H1 (cell line): ENCODE measurements around the gene PAX7. TPM values are rescaled to one million over a fixed set of nuclear protein-coding genes. Genes with fewer than 3 reads are reported as not detected.

Experiments used
- CTCF ChIA-PET: fragments of 300-600 bp; sonication (Branson Sonifier 250); formaldehyde crosslinking; loops from one replicate; lab custom pipeline; 2021; ENCODE audit not compliant: partially characterized antibody; lab: Charles Lee
- POLR2A ChIA-PET: fragments of 300-600 bp; sonication (Branson Sonifier 250); formaldehyde crosslinking; loops from one replicate; lab custom pipeline; 2021; ENCODE audit warnings: inconsistent platforms; ENCODE audit not compliant: partially characterized antibody; lab: Charles Lee
- DNase-seq, 2 experiments: peaks; one replicate each; pipeline versions ENCODE4 v3.0.0 to v3.0.0-alpha.2; 2010 to 2022; ENCODE audit warnings: low spot score in 2 of 2, low read depth in 1 of 2, mixed read lengths in 1 of 2
- FAIRE-seq: peaks from 2 replicates; lab custom pipeline; 2011; peaks lifted over from hg19 to GRCh38; lab: Jason Lieb, UNC
- H2AFZ ChIP-seq: 2 replicates; pipeline ENCODE4 v1.8.1; 2012; ENCODE audit warnings: low read length, inconsistent platforms
- H2AK5ac ChIP-seq: 2 replicates; pipeline ENCODE4 v1.6.1; 2013; ENCODE audit warnings: low read depth, low read length
- H2BK120ac ChIP-seq: replicated peaks from 2 replicates; pipeline ENCODE3; 2013; ENCODE audit warnings: low read depth, low read length, inconsistent platforms
- H2BK12ac ChIP-seq: 2 replicates; pipeline ENCODE4 v1.6.1; 2013; ENCODE audit warnings: low read depth, low read length
- H2BK15ac ChIP-seq: 2 replicates; pipeline ENCODE4 v1.6.1; 2013; ENCODE audit warnings: low read length
- H2BK20ac ChIP-seq: 2 replicates; pipeline ENCODE4 v1.6.1; 2013; ENCODE audit warnings: low read length
- H2BK5ac ChIP-seq: 2 replicates; pipeline ENCODE4 v1.6.1; 2013; ENCODE audit warnings: low read depth, low read length
- H3K14ac ChIP-seq: 2 replicates; pipeline ENCODE4 v1.6.1; 2013; ENCODE audit warnings: inconsistent platforms; ENCODE audit not compliant: insufficient read length
- H3K18ac ChIP-seq: 2 replicates; pipeline ENCODE4 v1.6.1; 2013; ENCODE audit warnings: low read length; ENCODE audit errors: extremely low read depth
- H3K23ac ChIP-seq: 2 replicates; pipeline ENCODE4 v1.6.1; 2013; ENCODE audit warnings: inconsistent platforms; ENCODE audit not compliant: insufficient read length
- H3K23me2 ChIP-seq: 2 replicates; pipeline ENCODE4 v1.6.1; 2013; ENCODE audit warnings: low read depth, low read length
- H3K27ac ChIP-seq: 2 replicates; pipeline ENCODE4 v1.6.1; 2011; ENCODE audit warnings: low read depth, low read length, inconsistent platforms
- H3K27me3 ChIP-seq, 4 experiments: replicated peaks in 1 of 4; 1 replicate in 1 of 4; 2 replicates in 3 of 4; pipeline versions ENCODE4 v1.6.1 to v1.8.1; 2011 to 2013; ENCODE audit warnings: low read length in 3 of 4, mild to moderate bottlenecking in 3 of 4, inconsistent platforms in 2 of 4, mixed read lengths in 2 of 4, moderate library complexity in 1 of 4; ENCODE audit not compliant: control insufficient read depth in 3 of 4, insufficient read depth in 3 of 4; ENCODE audit errors: extremely low read depth in 1 of 4
- H3K36me3 ChIP-seq, 4 experiments: 2 replicates each; pipeline versions ENCODE4 v1.6.1 to v1.8.1; 2011 to 2013; ENCODE audit warnings: mild to moderate bottlenecking in 4 of 4, low read length in 3 of 4, moderate library complexity in 2 of 4, control low read depth in 1 of 4, inconsistent platforms in 1 of 4; ENCODE audit not compliant: insufficient read depth in 4 of 4, control insufficient read depth in 2 of 4
- H3K4ac ChIP-seq: replicated peaks from 2 replicates; pipeline ENCODE3; 2013; ENCODE audit warnings: low read length, low read depth, mixed read lengths, inconsistent platforms; ENCODE audit not compliant: insufficient read length
- H3K4me1 ChIP-seq, 4 experiments: replicated peaks in 1 of 4; 1 replicate in 1 of 4; 2 replicates in 3 of 4; pipeline versions ENCODE4 v1.6.1 to v1.8.1; 2011 to 2013; ENCODE audit warnings: low read length in 3 of 4, inconsistent platforms in 2 of 4, mixed read lengths in 1 of 4; ENCODE audit not compliant: insufficient read depth in 4 of 4, control insufficient read depth in 3 of 4
- H3K4me2 ChIP-seq, 2 experiments: 2 replicates each; pipeline versions ENCODE4 v1.6.1 to v1.8.1; 2011 to 2013; ENCODE audit warnings: low read depth in 2 of 2, low read length in 2 of 2, control low read depth in 1 of 2, inconsistent platforms in 1 of 2, mild to moderate bottlenecking in 1 of 2; ENCODE audit not compliant: insufficient read depth in 1 of 2
- H3K4me3 ChIP-seq, 4 experiments: fragments of 200-600, 300-600 bp in 1 of 4; sonication (generic), shearing (Covaris generic), sonication (Bioruptor Twin) in 1 of 4; 2 replicates each; pipeline versions ENCODE4 v1.5.1 to v1.8.1; 2011 to 2016; ENCODE audit warnings: low read length in 4 of 4, low read depth in 3 of 4, control low read depth in 2 of 4, inconsistent platforms in 2 of 4, mild to moderate bottlenecking in 2 of 4, mixed read lengths in 1 of 4, moderate library complexity in 1 of 4; ENCODE audit not compliant: insufficient read depth in 2 of 4; ENCODE audit errors: extremely low read depth in 1 of 4
- H3K56ac ChIP-seq: replicated peaks from 2 replicates; pipeline ENCODE3; 2013; ENCODE audit warnings: low read depth, mild to moderate bottlenecking, mixed read lengths, low read length, inconsistent platforms; ENCODE audit not compliant: insufficient read length
- H3K79me1 ChIP-seq: 2 replicates; pipeline ENCODE4 v1.6.1; 2013; ENCODE audit warnings: low read depth, low read length, control low read depth
- H3K79me2 ChIP-seq, 2 experiments: 2 replicates each; pipeline versions ENCODE4 v1.6.1 to v1.8.1; 2012 to 2013; ENCODE audit warnings: low read length in 2 of 2, mild to moderate bottlenecking in 2 of 2, inconsistent platforms in 1 of 2; ENCODE audit not compliant: insufficient read depth in 2 of 2, control insufficient read depth in 1 of 2
- H3K9ac ChIP-seq, 4 experiments: replicated peaks in 1 of 4; 1 replicate in 1 of 4; 2 replicates in 3 of 4; pipeline versions ENCODE4 v1.6.1 to v1.8.1; 2011 to 2013; ENCODE audit warnings: low read depth in 3 of 4, low read length in 3 of 4, control low read depth in 2 of 4, mild to moderate bottlenecking in 2 of 4, moderate library complexity in 2 of 4, inconsistent platforms in 1 of 4; ENCODE audit errors: extremely low read depth in 1 of 4
- H3K9me3 ChIP-seq, 2 experiments: 2 replicates each; pipeline versions ENCODE4 v1.6.1 to v1.8.1; 2012 to 2013; ENCODE audit warnings: mild to moderate bottlenecking in 2 of 2, moderate library complexity in 2 of 2, control low read depth in 1 of 2, inconsistent platforms in 1 of 2, low read depth in 1 of 2, low read length in 1 of 2, mixed read lengths in 1 of 2; ENCODE audit not compliant: insufficient read depth in 2 of 2
- H4K20me1 ChIP-seq, 2 experiments: replicated peaks in 1 of 2; 2 replicates each; pipeline versions ENCODE3 to v1.8.1; 2011 to 2013; ENCODE audit warnings: inconsistent platforms in 2 of 2, low read length in 2 of 2, mild to moderate bottlenecking in 1 of 2; ENCODE audit not compliant: insufficient read depth in 2 of 2, control insufficient read depth in 1 of 2
- H4K5ac ChIP-seq: 2 replicates; pipeline ENCODE4 v1.6.1; 2013; ENCODE audit warnings: low read length, low read depth, mixed read lengths, inconsistent platforms; ENCODE audit not compliant: insufficient read length
- H4K8ac ChIP-seq: 2 replicates; pipeline ENCODE4 v1.8.0; 2013; ENCODE audit warnings: mild to moderate bottlenecking, moderate library complexity, low read length, inconsistent platforms; ENCODE audit not compliant: insufficient read depth; ENCODE audit errors: extremely low read depth
- H4K91ac ChIP-seq: replicated peaks from 2 replicates; pipeline ENCODE3; 2013; ENCODE audit warnings: low read length, mixed read lengths, inconsistent platforms; ENCODE audit not compliant: insufficient read length
- ASH2L ChIP-seq: fragments of 200-600, 300-600 bp; sonication (generic); IDR thresholded peaks from one replicate; pipeline ENCODE4 v1.7.1; 2017; ENCODE audit warnings: low read length
- GTF2F1 ChIP-seq: IDR thresholded peaks from 2 replicates; pipeline ENCODE4 v1.6.1; 2012; ENCODE audit warnings: low read depth, low read length, improper control_type of control experiment, borderline replicate concordance
- POLR2AphosphoS5 ChIP-seq: IDR thresholded peaks from 2 replicates; pipeline ENCODE4 v1.6.1; 2011; ENCODE audit warnings: low read depth, low read length
- POU5F1 ChIP-seq: IDR thresholded peaks from 2 replicates; pipeline ENCODE4 v1.6.1; 2011; ENCODE audit warnings: low read depth, mild to moderate bottlenecking, low read length, moderate library complexity
- RFX5 ChIP-seq: IDR thresholded peaks from 2 replicates; pipeline ENCODE4 v1.6.1; 2011; ENCODE audit warnings: low read depth, low read length, improper control_type of control experiment, borderline replicate concordance
- SP4 ChIP-seq: IDR thresholded peaks from 2 replicates; pipeline ENCODE4 v1.6.1; 2012; ENCODE audit warnings: low read length, inconsistent platforms
- TAF7 ChIP-seq: optimal IDR thresholded peaks from 2 replicates; pipeline ENCODE3; 2011; ENCODE audit warnings: low read depth, mild to moderate bottlenecking, inconsistent platforms, low read length, moderate library complexity, borderline replicate concordance
- TBP ChIP-seq: IDR thresholded peaks from 2 replicates; pipeline ENCODE4 v1.6.1; 2011; ENCODE audit warnings: low read depth, low read length, improper control_type of control experiment
- WGBS, 2 experiments: shearing (Covaris generic) in 1 of 2; methylation state at CpG; one replicate each; pipeline versions ENCODE4 v1.1.6 to v1.1.7; 2013 to 2015; ENCODE audit warnings: low lambda C conversion rate in 2 of 2, mixed read lengths in 2 of 2, inconsistent platforms in 1 of 2, low coverage in 1 of 2, missing lambda C conversion rate in 1 of 2; ENCODE audit not compliant: insufficient replicate concordance in 2 of 2, insufficient coverage in 1 of 2, insufficient read length in 1 of 2; ENCODE audit errors: extremely low coverage in 1 of 2, missing lambda C conversion rate in 1 of 2; 5-methylcytosine and 5-hydroxymethylcytosine counted together
- polyA plus RNA-seq, 7 experiments: library from polyadenylated mRNA; depleted of rRNA in 3 of 7; stranded (reverse) in 5 of 7; unstranded in 2 of 7; fragments of >200 nt in 5 of 7; fragments of 200-250 nt in 2 of 7; gene quantifications; 1 replicate in 5 of 7; 2 replicates in 1 of 7; 4 replicates in 1 of 7; pipeline versions ENCODE4 v1.2.1 to v1.2.3, GENCODE V29; 2011 to 2013; ENCODE audit warnings: missing spikeins in 2 of 7, mixed read lengths in 2 of 7
- total RNA-seq: library from RNA; stranded (reverse); fragmentation: NEBNext Ultra II Directional; extraction: Animal tissue kit (Norgen Biotek cat#: 25700); gene quantifications from 2 replicates; pipeline ENCODE4 v1.2.1, GENCODE V29; 2021
- TF ChIP-seq, protein P1 (sequence below), 3 experiments: IDR thresholded peaks; 1 replicate in 2 of 3; 2 replicates in 1 of 3; pipeline versions ENCODE4 v1.5.1 to v1.6.1; 2011; ENCODE audit warnings: low read length in 3 of 3, mild to moderate bottlenecking in 3 of 3, inconsistent platforms in 2 of 3, low read depth in 1 of 3, moderate library complexity in 1 of 3; ENCODE audit not compliant: insufficient read depth in 1 of 3; ENCODE audit errors: control extremely low read depth in 1 of 3

Gene PAX7
- total and polyA plus RNA-seq, 2 of the 8 experiments (the other 6 are each of a cell fraction or from before 2014, with no cell fraction given) = not detected

DNA sequence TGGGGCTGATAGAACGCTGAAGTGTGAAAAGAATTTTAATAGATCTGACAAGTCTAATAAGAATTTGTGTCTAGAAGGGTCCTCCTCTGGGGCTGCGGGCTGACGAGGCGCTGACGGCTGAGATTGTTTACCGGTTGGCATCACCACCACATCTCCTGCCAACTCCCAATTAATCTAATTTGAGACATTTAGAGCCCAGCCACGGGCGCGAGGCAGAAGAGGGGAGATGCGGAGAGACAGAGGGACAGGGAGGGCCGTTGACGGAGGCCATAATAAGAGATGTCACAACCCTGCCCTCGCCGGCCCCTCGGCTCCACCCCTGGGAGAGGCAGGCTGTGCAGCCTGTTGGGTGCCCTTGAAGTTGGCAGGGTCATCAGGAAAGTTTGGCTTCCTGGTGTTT lies 109.3 kb downstream of the PAX7 start:
- H3K27ac ChIP-seq = no peak overlapping the region
- H3K4ac ChIP-seq = no peak overlapping the region
- no peak overlapping the region for H4K91ac ChIP-seq
- H4K5ac ChIP-seq = no peak overlapping the region
- no peak overlapping the region for H2BK120ac ChIP-seq
- H3K4me1 ChIP-seq = no peaks in the 10 kb centered on the region; a peak in 1 of 7 replicates
- no peak overlapping the region for H3K4me3 ChIP-seq
- no peak overlapping the region for H3K14ac ChIP-seq
- no peak overlapping the region for H3K9ac ChIP-seq
- no peak overlapping the region for H2BK12ac ChIP-seq
- H3K79me1 ChIP-seq = no peaks in the 10 kb centered on the region
- no peak overlapping the region for H2AK5ac ChIP-seq
- H2BK20ac ChIP-seq = no peak overlapping the region
- 89% methylated on average over 15 of the region's 15 CpGs; no CpG with 5 or more reads in 1 of the 2 experiments for WGBS, 2 experiments
- no peak overlapping the region for H3K18ac ChIP-seq
- H3K56ac ChIP-seq = no peak overlapping the region
- H3K4me2 ChIP-seq = no peak overlapping the region
- peaks cover 0 to 4% of the 10 kb centered on the region in 2 experiments for H4K20me1 ChIP-seq
- TF ChIP-seq RFX5 (no peak), POU5F1 (no peak), POLR2AphosphoS5 (no peak), TAF7 (no peak), TBP (no peak), ASH2L (no peak), GTF2F1 (no peak), SP4 (no peak)
- TF ChIP-seq, protein P1, sequence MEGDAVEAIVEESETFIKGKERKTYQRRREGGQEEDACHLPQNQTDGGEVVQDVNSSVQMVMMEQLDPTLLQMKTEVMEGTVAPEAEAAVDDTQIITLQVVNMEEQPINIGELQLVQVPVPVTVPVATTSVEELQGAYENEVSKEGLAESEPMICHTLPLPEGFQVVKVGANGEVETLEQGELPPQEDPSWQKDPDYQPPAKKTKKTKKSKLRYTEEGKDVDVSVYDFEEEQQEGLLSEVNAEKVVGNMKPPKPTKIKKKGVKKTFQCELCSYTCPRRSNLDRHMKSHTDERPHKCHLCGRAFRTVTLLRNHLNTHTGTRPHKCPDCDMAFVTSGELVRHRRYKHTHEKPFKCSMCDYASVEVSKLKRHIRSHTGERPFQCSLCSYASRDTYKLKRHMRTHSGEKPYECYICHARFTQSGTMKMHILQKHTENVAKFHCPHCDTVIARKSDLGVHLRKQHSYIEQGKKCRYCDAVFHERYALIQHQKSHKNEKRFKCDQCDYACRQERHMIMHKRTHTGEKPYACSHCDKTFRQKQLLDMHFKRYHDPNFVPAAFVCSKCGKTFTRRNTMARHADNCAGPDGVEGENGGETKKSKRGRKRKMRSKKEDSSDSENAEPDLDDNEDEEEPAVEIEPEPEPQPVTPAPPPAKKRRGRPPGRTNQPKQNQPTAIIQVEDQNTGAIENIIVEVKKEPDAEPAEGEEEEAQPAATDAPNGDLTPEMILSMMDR (IDR thresholded peaks at IDR 0.05; ENCODE audit: control extremely low read depth in 1 of 3, insufficient read depth in 1 of 3, low read depth in 1 of 3, low read length in 3 of 3) = no peak
- H3K23me2 ChIP-seq = peaks cover 4% of the 10 kb centered on the region; the same call in 1 of the 2 replicates
- H3K36me3 ChIP-seq = no peaks in the 10 kb centered on the region
- H2BK15ac ChIP-seq = no peak overlapping the region
- no peak overlapping the region for H2AFZ ChIP-seq
- H3K79me2 ChIP-seq = no peaks in the 10 kb centered on the region
- ChIA-PET CTCF (no interaction called here), POLR2A (no interaction called here)
- H3K9me3 ChIP-seq = no peaks in the 10 kb centered on the region
- H3K23ac ChIP-seq = no peak overlapping the region
- no peak overlapping the region for H2BK5ac ChIP-seq
- no peak for DNase-seq
- FAIRE-seq = no peak
- no peak overlapping the region for H4K8ac ChIP-seq
- H3K27me3 ChIP-seq = no peaks in the 10 kb centered on the region; a peak in 2 of 7 replicates
